Vagina (tissue), 2 donors: Measurements from ENCODE around the gene TENT5A. TPM values are rescaled to one million over a fixed set of nuclear protein-coding genes. Genes with fewer than 3 reads are reported as not detected.

Source experiments
- DNase-seq, 2 donors: peaks; one replicate each; pipeline ENCODE4 v3.0.0-alpha.2; 2017; ENCODE audit errors: extremely low spot score in 2 of 2
- H3K27ac ChIP-seq: fragments of 200-600 bp; sonication (generic); one replicate; pipeline ENCODE4 v1.5.1; 2019
- H3K27me3 ChIP-seq: fragments of 200-600 bp; sonication (generic); one replicate; pipeline ENCODE4 v1.5.1; 2019
- H3K36me3 ChIP-seq, 2 donors: fragments of 200-600 bp; sonication (generic); one replicate each; pipeline ENCODE4 v1.5.1; 2017 to 2019
- H3K4me1 ChIP-seq: fragments of 200-600 bp; sonication (generic); one replicate; pipeline ENCODE4 v1.5.1; 2019
- H3K4me3 ChIP-seq, 2 donors: fragments of 200-600 bp; sonication (generic); 1 replicate in 1 of 2; 2 replicates in 1 of 2; pipeline ENCODE4 v1.5.1; 2016 to 2019
- H3K9me3 ChIP-seq: fragments of 200-600 bp; sonication (generic); one replicate; pipeline ENCODE4 v1.5.1; 2019
- POLR2A ChIP-seq, 2 donors: fragments of 450-650 bp; IDR thresholded peaks; one replicate each; pipeline ENCODE4 v1.6.1; 2017; ENCODE audit warnings: antibody characterized with exemption in 2 of 2, mild to moderate bottlenecking in 2 of 2, moderate library complexity in 2 of 2
- POLR2AphosphoS5 ChIP-seq, 2 donors: sonication (generic); formaldehyde crosslinking; IDR thresholded peaks; one replicate each; pipeline ENCODE4 v1.9.0; 2017; ENCODE audit warnings: antibody characterized with exemption in 2 of 2, mild to moderate bottlenecking in 2 of 2, low read depth in 1 of 2; ENCODE audit not compliant: insufficient read depth in 1 of 2
- intact Hi-C: fragments of 100-400 bp; cut with DNase I; formaldehyde crosslinking; loops from one replicate; pipeline ENCODE4 v1.15.1; 2023
- total RNA-seq: library from RNA; depleted of rRNA; stranded (reverse); fragments of >200 nt; gene quantifications from one replicate; pipeline ENCODE4 v1.2.3, GENCODE V29; 2016
- TF ChIP-seq, protein P1 (sequence below), 3 experiments: fragments of 450-650 bp in 2 of 3; fragments of 200-600 bp in 1 of 3; sonication (generic) in 1 of 3; IDR thresholded peaks; one replicate each; pipeline ENCODE4 v1.5.1; 2017 to 2019; ENCODE audit warnings: antibody characterized with exemption in 3 of 3, mild to moderate bottlenecking in 2 of 3, moderate library complexity in 2 of 3

Gene TENT5A
- total RNA-seq, 1 donor from 2014 or later, result 20.6 TPM

GRCh38 chr6:81731814-81732213, 20.7 kb downstream of the TENT5A start:
- TF ChIP-seq, protein P1, sequence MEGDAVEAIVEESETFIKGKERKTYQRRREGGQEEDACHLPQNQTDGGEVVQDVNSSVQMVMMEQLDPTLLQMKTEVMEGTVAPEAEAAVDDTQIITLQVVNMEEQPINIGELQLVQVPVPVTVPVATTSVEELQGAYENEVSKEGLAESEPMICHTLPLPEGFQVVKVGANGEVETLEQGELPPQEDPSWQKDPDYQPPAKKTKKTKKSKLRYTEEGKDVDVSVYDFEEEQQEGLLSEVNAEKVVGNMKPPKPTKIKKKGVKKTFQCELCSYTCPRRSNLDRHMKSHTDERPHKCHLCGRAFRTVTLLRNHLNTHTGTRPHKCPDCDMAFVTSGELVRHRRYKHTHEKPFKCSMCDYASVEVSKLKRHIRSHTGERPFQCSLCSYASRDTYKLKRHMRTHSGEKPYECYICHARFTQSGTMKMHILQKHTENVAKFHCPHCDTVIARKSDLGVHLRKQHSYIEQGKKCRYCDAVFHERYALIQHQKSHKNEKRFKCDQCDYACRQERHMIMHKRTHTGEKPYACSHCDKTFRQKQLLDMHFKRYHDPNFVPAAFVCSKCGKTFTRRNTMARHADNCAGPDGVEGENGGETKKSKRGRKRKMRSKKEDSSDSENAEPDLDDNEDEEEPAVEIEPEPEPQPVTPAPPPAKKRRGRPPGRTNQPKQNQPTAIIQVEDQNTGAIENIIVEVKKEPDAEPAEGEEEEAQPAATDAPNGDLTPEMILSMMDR (IDR thresholded peaks at IDR 0.05), result no peak
- TF ChIP-seq POLR2A (IDR thresholded peaks at IDR 0.05) (no peak), POLR2AphosphoS5 (IDR thresholded peaks at IDR 0.05; ENCODE audit: insufficient read depth in 1 of 2, low read depth in 1 of 2) (no peak)
- H3K27me3 ChIP-seq, result no peaks in the 10 kb centered on the region
- no peak overlapping the region for H3K4me3 ChIP-seq
- no peaks in the 10 kb centered on the region for H3K9me3 ChIP-seq
- no peak overlapping the region for H3K27ac ChIP-seq
- H3K36me3 ChIP-seq, result no peaks in the 10 kb centered on the region
- DNase-seq, result no peak
- no peaks in the 10 kb centered on the region for H3K4me1 ChIP-seq
- intact Hi-C loops, result no loop called here

DNA sequence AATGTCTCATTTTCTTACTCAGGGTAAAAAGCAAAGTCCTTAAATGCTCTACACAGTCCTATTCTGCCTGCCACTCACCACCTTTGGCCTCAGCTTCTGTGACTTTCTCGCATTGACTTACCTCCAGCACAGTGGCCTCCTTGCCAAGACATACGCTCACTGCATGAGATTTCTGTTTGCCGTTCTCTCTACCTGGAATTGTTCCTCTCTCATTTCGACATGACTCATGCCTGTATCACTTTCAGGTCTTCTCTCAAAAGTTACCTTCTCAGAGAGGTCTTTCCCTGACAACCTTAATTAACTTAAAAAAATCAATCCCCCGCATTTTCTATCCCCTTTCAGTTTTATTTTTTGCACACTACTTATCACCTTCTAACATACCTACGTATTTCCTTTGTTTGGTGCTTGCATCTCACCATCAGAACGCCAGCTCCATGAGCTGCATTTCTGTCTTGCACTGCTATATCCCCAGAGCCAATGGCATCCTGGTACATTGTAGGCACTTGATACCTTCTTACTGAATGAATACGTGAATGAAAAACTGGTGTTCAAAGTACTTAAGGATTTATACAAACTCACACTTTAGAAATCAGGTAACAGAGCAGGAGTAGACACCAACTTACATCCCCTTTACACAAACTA, 24.5 kb downstream of the TENT5A start:
- TF ChIP-seq, protein P1 (IDR thresholded peaks at IDR 0.05), result no peak
- TF ChIP-seq POLR2AphosphoS5 (IDR thresholded peaks at IDR 0.05; ENCODE audit: insufficient read depth in 1 of 2, low read depth in 1 of 2), result no peak
- no peak for TF ChIP-seq POLR2A (IDR thresholded peaks at IDR 0.05)
- Histone ChIP-seq H3K4me1 (no peaks in the 10 kb centered on the region), H3K4me3 (no peak overlapping the region), H3K9me3 (no peaks in the 10 kb centered on the region), H3K27me3 (no peaks in the 10 kb centered on the region), H3K27ac (no peak overlapping the region), H3K36me3 (no peaks in the 10 kb centered on the region)
- DNase-seq, result no peak
- intact Hi-C loops, result no loop called here

DNA sequence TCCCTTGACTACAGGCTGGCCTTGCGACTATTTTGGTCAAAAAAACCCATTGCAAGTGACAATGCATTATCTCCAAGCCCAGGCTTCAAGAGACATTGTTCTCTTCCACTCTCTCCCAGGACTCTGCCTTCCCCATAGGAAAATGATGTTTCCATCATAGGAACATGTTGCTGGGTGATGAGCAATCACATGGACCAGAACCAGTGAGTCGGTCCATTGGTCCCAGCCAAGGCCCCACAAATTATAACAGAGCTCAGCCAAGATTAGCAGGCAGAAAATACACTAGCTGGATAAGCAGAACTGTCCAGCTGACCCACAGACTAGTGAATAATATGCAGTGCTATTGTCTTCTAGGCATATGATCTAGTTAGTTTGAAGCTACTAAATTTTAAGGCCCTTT, 27.4 kb downstream of the TENT5A start:
- H3K4me1 ChIP-seq, result no peaks in the 10 kb centered on the region
- H3K27me3 ChIP-seq, result no peaks in the 10 kb centered on the region
- DNase-seq, result no peak
- TF ChIP-seq, protein P1 (IDR thresholded peaks at IDR 0.05), result no peak
- no peak for TF ChIP-seq POLR2AphosphoS5 (IDR thresholded peaks at IDR 0.05; ENCODE audit: insufficient read depth in 1 of 2, low read depth in 1 of 2)
- TF ChIP-seq POLR2A (IDR thresholded peaks at IDR 0.05), result no peak
- no peaks in the 10 kb centered on the region for H3K9me3 ChIP-seq
- no peaks in the 10 kb centered on the region for H3K36me3 ChIP-seq
- H3K4me3 ChIP-seq, result no peak overlapping the region
- intact Hi-C loops, result no loop called here
- H3K27ac ChIP-seq, result no peak overlapping the region

DNA sequence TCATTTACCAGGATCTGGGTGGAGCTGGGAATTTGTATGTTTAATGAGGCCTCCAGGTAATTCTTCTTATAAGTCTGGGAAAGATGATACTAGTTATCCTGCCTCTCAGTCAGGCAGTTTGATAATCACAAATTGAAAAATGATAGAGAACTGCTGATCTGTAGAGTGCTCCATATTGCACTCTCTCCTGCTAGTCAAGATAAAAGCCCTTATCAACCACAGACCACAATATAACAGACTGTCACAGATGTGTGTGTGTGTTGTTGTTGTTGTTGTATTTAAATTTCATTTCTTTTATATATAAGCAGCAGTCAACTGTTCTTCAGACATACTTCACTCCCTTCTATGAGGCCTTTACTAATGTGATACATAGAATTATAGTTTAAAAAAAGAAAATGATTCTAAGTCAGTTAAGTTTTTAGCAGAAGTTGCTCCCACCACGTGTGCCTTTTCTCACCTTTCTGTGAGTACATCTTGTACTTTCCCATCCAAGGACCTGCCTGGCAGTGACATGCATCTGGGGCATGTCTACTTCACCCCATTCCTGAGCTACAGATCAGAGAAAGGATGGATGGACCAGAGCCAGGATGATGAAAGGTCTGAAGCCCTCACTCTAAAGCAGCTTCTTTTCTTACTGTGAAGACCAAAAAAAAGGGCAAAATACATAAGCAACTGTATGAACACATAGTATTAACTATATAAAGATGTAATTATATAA, 29.8 kb downstream of the TENT5A start:
- Histone ChIP-seq H3K27ac (no peak overlapping the region), H3K27me3 (no peaks in the 10 kb centered on the region), H3K36me3 (no peaks in the 10 kb centered on the region), H3K4me1 (no peaks in the 10 kb centered on the region), H3K4me3 (no peak overlapping the region), H3K9me3 (no peaks in the 10 kb centered on the region)
- no peak for DNase-seq
- TF ChIP-seq POLR2A (IDR thresholded peaks at IDR 0.05), result no peak
- TF ChIP-seq POLR2AphosphoS5 (IDR thresholded peaks at IDR 0.05; ENCODE audit: insufficient read depth in 1 of 2, low read depth in 1 of 2), result no peak
- TF ChIP-seq, protein P1 (IDR thresholded peaks at IDR 0.05), result no peak
- intact Hi-C loops, result no loop called here

DNA sequence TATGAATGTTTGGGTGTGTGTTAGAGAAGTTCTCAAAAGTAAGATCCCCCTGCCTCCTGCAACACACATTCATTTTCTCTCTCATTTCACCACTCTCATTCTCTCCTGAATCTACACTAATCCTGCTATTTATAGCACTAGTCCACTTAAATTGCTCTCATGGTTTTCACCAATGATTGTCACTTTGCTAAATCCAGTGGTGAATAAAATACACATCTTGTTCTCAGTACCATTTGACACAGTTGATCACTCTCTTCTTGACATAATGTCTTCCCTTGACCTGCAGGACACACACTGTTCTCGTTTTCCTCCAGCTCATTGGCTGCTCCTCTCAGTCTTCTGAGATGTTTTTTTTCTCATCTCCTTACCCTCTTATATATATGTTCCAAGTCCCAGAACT, 32.1 kb downstream of the TENT5A start:
- Histone ChIP-seq H3K27ac (no peak overlapping the region), H3K27me3 (no peaks in the 10 kb centered on the region)
- no peak for TF ChIP-seq POLR2AphosphoS5 (IDR thresholded peaks at IDR 0.05; ENCODE audit: insufficient read depth in 1 of 2, low read depth in 1 of 2)
- TF ChIP-seq POLR2A (IDR thresholded peaks at IDR 0.05), result no peak
- TF ChIP-seq, protein P1 (IDR thresholded peaks at IDR 0.05), result no peak

More for the DNA sequence above, 32.1 kb downstream of the TENT5A start:
- H3K36me3 ChIP-seq, result no peaks in the 10 kb centered on the region
- H3K4me1 ChIP-seq, result no peaks in the 10 kb centered on the region
- H3K9me3 ChIP-seq, result no peaks in the 10 kb centered on the region
- intact Hi-C loops, result no loop called here
- no peak overlapping the region for H3K4me3 ChIP-seq
- no peak for DNase-seq
